Ovary (tissue), 9 donors: ENCODE data around the gene UNCX. TPM values are rescaled to one million over a fixed set of nuclear protein-coding genes. Genes with fewer than 3 reads are reported as not detected.

Experiments used
- DNase-seq, 5 donors: peaks; one replicate each; pipeline ENCODE4 v3.0.0-alpha.2; 2019 to 2020
- H3K27ac ChIP-seq, 2 donors: fragments of 200-600 bp; one replicate each; pipeline versions ENCODE4 v1.5.1 to v1.8.0; 2019 to 2022
- H3K27me3 ChIP-seq: fragments of 200-600 bp; one replicate; pipeline ENCODE4 v1.8.0; 2022
- H3K36me3 ChIP-seq: fragments of 200-600 bp; sonication (generic); one replicate; pipeline ENCODE4 v1.5.1; 2019
- H3K4me1 ChIP-seq: one replicate; pipeline ENCODE4 v1.8.1; 2013; ENCODE audit warnings: mild to moderate bottlenecking, moderate library complexity; ENCODE audit not compliant: insufficient read depth
- H3K4me3 ChIP-seq: fragments of 200-600 bp; sonication (generic); one replicate; pipeline ENCODE4 v1.5.1; 2017
- H3K9me3 ChIP-seq, 2 donors: fragments of 200-600 bp in 1 of 2; sonication (generic) in 1 of 2; one replicate each; pipeline versions ENCODE4 v1.5.1 to v1.8.1; 2013 to 2019; ENCODE audit warnings: mild to moderate bottlenecking in 1 of 2, moderate library complexity in 1 of 2
- EP300 ChIP-seq: sonication (generic); formaldehyde crosslinking; IDR thresholded peaks from one replicate; pipeline ENCODE4 v1.6.1; 2017; ENCODE audit warnings: antibody characterized with exemption
- POLR2A ChIP-seq: fragments of 450-650 bp; IDR thresholded peaks from one replicate; pipeline ENCODE4 v1.6.1; 2017; ENCODE audit warnings: antibody characterized with exemption, mild to moderate bottlenecking, moderate library complexity
- WGBS, 3 donors: extraction: QIAGEN DNeasy Blood & Tissue Kit in 1 of 3; methylation state at CpG; one replicate each; pipeline versions ENCODE4 v1.1.5 to v1.1.7; 2013 to 2017; 5-methylcytosine and 5-hydroxymethylcytosine counted together
- intact Hi-C, 4 donors: fragments of 100-400 bp; cut with DNase I; formaldehyde crosslinking; loops; one replicate each; pipeline versions ENCODE4 v1.11.0 to v1.15.1; 2022 to 2023
- polyA plus RNA-seq, 2 donors: library from polyadenylated mRNA; stranded (reverse); fragments of 200-250 nt in 1 of 2; fragments of 350-450 nt in 1 of 2; fragmentation: Illumina TruSeq in 1 of 2; extraction: RNeasy Lipid Tissue Mini Kit (QIAGEN cat#74804) in 1 of 2; gene quantifications; one replicate each; pipeline ENCODE4 v1.2.3, GENCODE V29; 2013 to 2014
- total RNA-seq, 7 donors: library from RNA; depleted of rRNA in 2 of 7; stranded (reverse); fragments of >200 nt in 2 of 7; fragmentation: NEBNext Ultra II Directional in 3 of 7; extraction: Animal tissue kit (Norgen Biotek cat#: 25700) in 3 of 7; gene quantifications; one replicate each; pipeline versions ENCODE4 v1.1.0 to v1.2.4, GENCODE V29; 2016 to 2023
- TF ChIP-seq, protein P1 (sequence below), 3 donors: fragments of 450-650 bp in 2 of 3; fragments of 200-600 bp in 1 of 3; IDR thresholded peaks; one replicate each; pipeline versions ENCODE4 v1.5.1 to v1.8.0; 2016 to 2022; ENCODE audit warnings: antibody characterized with exemption in 3 of 3, mild to moderate bottlenecking in 1 of 3
- donor health status: DM: no; HTN: no; CAD: no; lungs with moderate emphysema.
- donor health status: DM: no; HTN: no; CAD: no.
- donor health status: Bipolar disorder and iron deficiency.
- donor health status: DM: yes; HTN: yes; CAD: no.
- donor health status: DM: no; HTN: no; CAD: no.
- donor health status: DM: yes; HTN: yes; CAD: no.

Gene UNCX
- total and polyA plus RNA-seq, 9 donors, result not detected

DNA sequence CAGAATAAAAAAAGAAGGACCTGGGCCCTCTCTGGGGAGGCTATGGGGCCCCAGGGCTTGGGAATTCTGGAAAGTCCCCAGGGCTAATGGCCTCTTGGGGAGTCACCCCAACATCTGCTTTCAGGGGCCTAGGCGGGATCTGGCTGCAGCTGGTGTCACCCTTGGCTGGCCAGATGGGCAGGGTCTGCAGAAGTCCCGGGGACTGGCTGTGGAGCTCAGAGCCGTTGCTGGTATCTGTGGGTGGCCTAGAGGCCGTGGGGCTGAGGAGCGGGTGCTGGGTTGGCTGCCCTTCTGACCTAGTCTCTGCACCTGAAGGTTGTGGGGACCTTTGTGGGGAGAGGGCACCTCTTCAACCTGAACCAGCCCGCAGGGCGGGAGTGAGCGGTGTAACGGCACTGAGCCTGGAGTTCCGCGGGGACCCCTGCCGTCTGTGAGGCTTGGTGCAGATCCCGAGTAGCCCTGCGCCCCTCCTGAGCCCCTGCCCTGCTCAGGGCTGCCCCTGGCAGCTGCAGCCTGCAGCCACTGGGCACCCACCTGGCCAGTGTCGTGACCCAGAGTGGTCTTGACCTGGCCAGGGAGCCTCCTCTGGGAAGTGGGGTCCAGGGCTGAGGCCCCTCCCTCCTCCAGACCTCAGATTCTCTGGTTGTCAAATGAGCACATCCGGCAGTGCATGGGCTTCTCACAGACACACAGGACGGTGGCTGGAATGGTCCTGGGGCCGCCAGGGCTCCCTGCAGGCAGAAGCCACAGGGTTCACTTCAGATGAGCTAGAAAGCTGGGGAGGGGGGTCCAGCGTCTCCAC, 51.5 kb downstream of the UNCX start:
- intact Hi-C loops, result no loop called here
- TF ChIP-seq EP300 (no peak), POLR2A (no peak)
- TF ChIP-seq, protein P1, sequence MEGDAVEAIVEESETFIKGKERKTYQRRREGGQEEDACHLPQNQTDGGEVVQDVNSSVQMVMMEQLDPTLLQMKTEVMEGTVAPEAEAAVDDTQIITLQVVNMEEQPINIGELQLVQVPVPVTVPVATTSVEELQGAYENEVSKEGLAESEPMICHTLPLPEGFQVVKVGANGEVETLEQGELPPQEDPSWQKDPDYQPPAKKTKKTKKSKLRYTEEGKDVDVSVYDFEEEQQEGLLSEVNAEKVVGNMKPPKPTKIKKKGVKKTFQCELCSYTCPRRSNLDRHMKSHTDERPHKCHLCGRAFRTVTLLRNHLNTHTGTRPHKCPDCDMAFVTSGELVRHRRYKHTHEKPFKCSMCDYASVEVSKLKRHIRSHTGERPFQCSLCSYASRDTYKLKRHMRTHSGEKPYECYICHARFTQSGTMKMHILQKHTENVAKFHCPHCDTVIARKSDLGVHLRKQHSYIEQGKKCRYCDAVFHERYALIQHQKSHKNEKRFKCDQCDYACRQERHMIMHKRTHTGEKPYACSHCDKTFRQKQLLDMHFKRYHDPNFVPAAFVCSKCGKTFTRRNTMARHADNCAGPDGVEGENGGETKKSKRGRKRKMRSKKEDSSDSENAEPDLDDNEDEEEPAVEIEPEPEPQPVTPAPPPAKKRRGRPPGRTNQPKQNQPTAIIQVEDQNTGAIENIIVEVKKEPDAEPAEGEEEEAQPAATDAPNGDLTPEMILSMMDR (IDR thresholded peaks at IDR 0.05), result no peak
- no peaks in the 10 kb centered on the region for H3K27me3 ChIP-seq

DNA sequence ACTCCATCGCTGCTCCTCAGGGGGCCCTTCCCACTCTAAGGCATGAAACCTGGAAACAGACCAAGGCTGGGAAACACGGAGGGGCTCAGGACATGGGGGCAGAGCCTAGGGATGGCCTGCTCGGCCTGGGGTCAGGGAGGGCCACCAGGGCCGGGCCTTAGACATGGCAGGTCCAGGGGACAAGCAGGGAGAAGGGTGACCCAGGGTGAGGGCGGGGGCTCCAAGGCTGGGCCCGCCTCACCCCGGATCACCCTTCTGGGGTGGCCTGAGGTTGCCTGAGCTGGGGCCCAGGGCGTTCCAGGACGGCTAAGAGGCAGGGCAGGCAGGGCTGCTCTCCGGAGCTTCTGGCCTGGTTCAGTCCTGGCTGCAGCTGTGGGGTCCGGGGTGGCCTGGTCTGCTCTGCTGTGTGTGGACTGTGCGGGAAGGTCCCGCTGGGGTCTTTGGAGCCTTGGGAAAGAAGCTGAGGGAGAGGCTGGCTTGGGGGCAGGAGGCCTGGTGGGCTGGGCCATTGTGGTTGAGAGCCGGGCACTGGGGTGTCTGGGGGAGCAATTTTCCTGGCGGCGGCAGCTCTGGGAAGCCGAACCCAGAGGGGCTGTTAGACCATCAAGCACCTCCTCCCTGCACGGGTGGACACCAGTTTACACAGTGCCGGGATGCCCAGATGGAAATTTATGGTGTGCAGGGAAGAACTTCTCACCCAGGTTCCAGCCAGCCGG, 52.2 kb downstream of the UNCX start:
- 55 to 60% (median 57%) methylated on average over 20 of the region's 20 CpGs for WGBS, 3 donors
- intact Hi-C loops, result no loop called here
- H3K27me3 ChIP-seq, result no peaks in the 10 kb centered on the region

More for the DNA sequence above, 51.5 kb downstream of the UNCX start:
- no peaks in the 10 kb centered on the region for H3K4me1 ChIP-seq
- H3K27ac ChIP-seq, result no peak overlapping the region
- H3K9me3 ChIP-seq, result no peaks in the 10 kb centered on the region
- DNase-seq, result no peak
- WGBS, 3 donors, result 59 to 76% (median 72%) methylated on average over 15 to 19 of the region's 19 CpGs
- no peaks in the 10 kb centered on the region for H3K36me3 ChIP-seq
- H3K4me3 ChIP-seq, result no peak overlapping the region

DNA sequence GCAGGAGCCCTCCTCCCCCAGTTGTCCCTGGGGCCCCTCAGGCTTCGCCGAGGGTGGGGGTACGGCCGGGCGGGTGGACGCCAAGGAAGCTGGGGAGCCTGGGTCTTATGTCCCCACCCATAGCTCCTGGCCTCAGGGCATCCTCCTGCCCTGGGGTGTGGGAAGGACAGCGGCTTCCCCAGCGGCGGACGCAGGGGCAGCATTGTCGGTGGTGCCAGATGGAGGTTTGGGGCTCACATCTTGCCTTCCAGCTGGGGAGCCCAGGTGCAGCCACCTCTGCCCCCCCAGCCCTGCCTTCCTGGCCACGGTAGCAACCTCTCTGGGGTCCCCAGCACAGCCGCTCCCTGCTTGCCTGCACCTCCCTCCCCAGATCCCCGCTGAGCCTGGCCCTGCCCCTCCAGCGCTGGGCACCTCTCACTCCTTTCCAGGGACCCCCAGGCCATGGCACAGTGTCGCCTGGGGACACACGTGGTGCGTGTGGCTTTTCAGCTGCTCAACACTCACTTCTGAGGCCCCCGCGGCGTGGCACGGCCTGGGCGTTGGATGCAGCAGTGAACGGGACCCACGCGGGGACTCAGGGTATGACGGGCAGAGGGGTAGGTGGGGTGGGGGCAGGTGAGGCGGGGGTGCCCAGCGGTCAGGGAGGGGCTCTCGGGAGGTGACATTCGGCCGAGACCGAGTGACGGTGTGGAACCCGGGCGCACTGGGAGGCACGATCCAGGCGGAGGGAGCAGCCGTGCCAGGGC, 53.1 kb downstream of the UNCX start:
- TF ChIP-seq, protein P1 (IDR thresholded peaks at IDR 0.05), result no peak
- TF ChIP-seq POLR2A, result no peak
- TF ChIP-seq EP300, result no peak
- 69 to 81% (median 77%) methylated on average over 35 to 39 of the region's 39 CpGs for WGBS, 3 donors

More for the DNA sequence above, 52.2 kb downstream of the UNCX start:
- DNase-seq, result no peak
- Histone ChIP-seq H3K4me1 (no peaks in the 10 kb centered on the region), H3K27ac (no peak overlapping the region), H3K9me3 (no peaks in the 10 kb centered on the region), H3K4me3 (no peak overlapping the region), H3K36me3 (no peaks in the 10 kb centered on the region)
- TF ChIP-seq POLR2A (no peak), EP300 (no peak)
- TF ChIP-seq, protein P1 (IDR thresholded peaks at IDR 0.05), result no peak

More for the DNA sequence above, 53.1 kb downstream of the UNCX start:
- no peak for DNase-seq
- Histone ChIP-seq H3K9me3 (no peaks in the 10 kb centered on the region), H3K27ac (no peak overlapping the region), H3K4me3 (no peak overlapping the region), H3K27me3 (no peaks in the 10 kb centered on the region), H3K4me1 (peaks cover 2% of the 10 kb centered on the region), H3K36me3 (no peaks in the 10 kb centered on the region)
- intact Hi-C loops, result no loop called here

Other genes with a start within 250 kb of the UNCX start
- gene CYP2W1, start 249.7 kb upstream of the UNCX start, total RNA-seq, result 1 to 10 TPM in 6 of 7 donors, not detected in 1; 1.3 to 5.2 (median 2.8) TPM
- gene CYP2W1, start 249.7 kb upstream of the UNCX start, polyA plus RNA-seq, result under 1 TPM in 1 of 2 donors, not detected in 1; 0.64 TPM
- gene GPR146, start 188.3 kb upstream of the UNCX start, total RNA-seq, result 10 to 100 TPM in 3 of 7 donors, 1 to 10 TPM in 4; 6.1 to 20.1 (median 8.4) TPM
- 10 to 100 TPM in 1 of 2 donors, 1 to 10 TPM in 1; 7.9 to 25.0 TPM for gene GPR146, start 188.3 kb upstream of the UNCX start, polyA plus RNA-seq
- 1 to 10 TPM in 6 of 7 donors, under 1 TPM in 1; 0.48 to 7.5 (median 3.2) TPM for gene GPER1, start 144.8 kb upstream of the UNCX start, total RNA-seq
- 1 to 10 TPM; 2.0 to 2.9 TPM for gene GPER1, start 144.8 kb upstream of the UNCX start, polyA plus RNA-seq
- 10 to 100 TPM in 6 of 7 donors, 1 to 10 TPM in 1; 8.1 to 24.9 (median 16.9) TPM for gene ZFAND2A, start 72.7 kb upstream of the UNCX start, total RNA-seq
- 10 to 100 TPM; 26.9 to 34.9 TPM for gene ZFAND2A, start 72.7 kb upstream of the UNCX start, polyA plus RNA-seq
- gene MICALL2, start 226.6 kb downstream of the UNCX start, total RNA-seq, result 10 to 100 TPM in 2 of 7 donors, 1 to 10 TPM in 5; 3.8 to 13.4 (median 7.9) TPM
- 1 to 10 TPM in 1 of 2 donors, under 1 TPM in 1; 0.95 to 5.5 TPM for gene MICALL2, start 226.6 kb downstream of the UNCX start, polyA plus RNA-seq